HCT116 (cell line): Measurements from ENCODE around the gene ZNF417.

Experiments used
- CTCF ChIP-seq, 3 experiments: fragments of 200-600 bp in 1 of 3; sonication (generic) in 1 of 3; IDR thresholded peaks in 2 of 3; conservative IDR thresholded peaks in 1 of 3; 2 replicates each; pipeline ENCODE4 v1.5.1; 2012 to 2017; ENCODE audit warnings: low read depth in 2 of 3, low read length in 2 of 3, antibody characterized with exemption in 1 of 3, borderline replicate concordance in 1 of 3, control low read depth in 1 of 3, mild to moderate bottlenecking in 1 of 3, mixed read lengths in 1 of 3, mixed run types in 1 of 3, moderate library complexity in 1 of 3; ENCODE audit not compliant: insufficient read depth in 1 of 3
- EZH2 ChIP-seq: fragments of 200-600 bp; sonication (generic); IDR thresholded peaks from 2 replicates; pipeline ENCODE4 v1.6.1; 2017; ENCODE audit warnings: antibody characterized with exemption, mixed run types
- MAX ChIP-seq: IDR thresholded peaks from 2 replicates; pipeline ENCODE4 v1.6.1; 2012
- POLR2A ChIP-seq: IDR thresholded peaks from 2 replicates; pipeline ENCODE4 v1.7.0; 2011; ENCODE audit warnings: borderline replicate concordance; ENCODE audit not compliant: insufficient read depth, insufficient read length; ENCODE audit errors: extremely low read depth
- POLR2AphosphoS5 ChIP-seq: IDR thresholded peaks from 2 replicates; pipeline ENCODE4 v1.6.1; 2011; ENCODE audit warnings: mild to moderate bottlenecking, low read depth, low read length, moderate library complexity
- SP1 ChIP-seq: IDR thresholded peaks from 2 replicates; pipeline ENCODE4 v1.6.1; 2012; ENCODE audit warnings: low read depth
- TCF7L2 ChIP-seq: IDR thresholded peaks from 2 replicates; pipeline ENCODE4 v1.7.0; 2011; ENCODE audit warnings: borderline replicate concordance, inconsistent platforms; ENCODE audit not compliant: insufficient read depth, insufficient read length; ENCODE audit errors: extremely low read depth

- TF ChIP-seq TCF7L2: no peak
- no peak for TF ChIP-seq CTCF (IDR thresholded peaks at IDR 0.05 in 2 of 3, conservative IDR thresholded peaks at IDR 0.05 in 1 of 3; ENCODE audit: borderline replicate concordance in 1 of 3, insufficient read depth in 1 of 3, low read depth in 2 of 3, low read length in 2 of 3)
- TF ChIP-seq MAX: no peak
- TF ChIP-seq POLR2A: no peak
- no peak for TF ChIP-seq SP1
- TF ChIP-seq EZH2: no peak
- no peak for TF ChIP-seq POLR2AphosphoS5
Measured at GRCh38 chr19:57888107-57888559, 28.3 kb downstream of the ZNF417 start.
